Endothelial cell of umbilical vein (primary cell): ENCODE data around the gene SRPK2. TPM values are rescaled to one million over a fixed set of nuclear protein-coding genes. Genes with fewer than 3 reads are reported as not detected.

Source experiments
- BruUV-seq: library from RNA; stranded (reverse); fragments of 400-500 nt; replicated peaks from 2 replicates; lab custom pipeline; 2021; lab: Mats Ljungman, UMichigan
- CTCF ChIA-PET: fragments of 300-600, 350-600 bp; sonication (Branson Sonifier 250); formaldehyde crosslinking; loops from one replicate; lab custom pipeline; 2021; ENCODE audit warnings: antibody characterized with exemption, inconsistent platforms; lab: Charles Lee
- POLR2A ChIA-PET: fragments of 300-600, 350-600 bp; sonication (Branson Sonifier 250); formaldehyde crosslinking; loops from one replicate; lab custom pipeline; 2021; ENCODE audit warnings: antibody characterized with exemption, inconsistent platforms; lab: Charles Lee
- DNase-seq: peaks from one replicate; pipeline ENCODE4 v3.0.0-alpha.2; 2011; ENCODE audit warnings: low read depth, low spot score
- FAIRE-seq: peaks from 2 replicates; lab custom pipeline; 2011; peaks lifted over from hg19 to GRCh38; lab: Jason Lieb, UNC
- H2AFZ ChIP-seq: 2 replicates; pipeline ENCODE4 v1.6.0; 2012; ENCODE audit warnings: low read depth, low read length, control low read depth, inconsistent platforms
- H3K27ac ChIP-seq: 2 replicates; pipeline ENCODE4 v1.5.1; 2011; ENCODE audit warnings: low read depth, mild to moderate bottlenecking, control low read depth, low read length, moderate library complexity; ENCODE audit not compliant: insufficient read depth
- H3K27me3 ChIP-seq, 2 experiments: 2 replicates each; pipeline versions ENCODE4 v1.6.0 to v1.6.1; 2011; ENCODE audit warnings: low read length in 2 of 2, mixed read lengths in 1 of 2; ENCODE audit not compliant: control insufficient read depth in 2 of 2, insufficient read depth in 2 of 2
- H3K36me3 ChIP-seq, 2 experiments: 2 replicates in 1 of 2; 3 replicates in 1 of 2; pipeline ENCODE4 v1.5.1; 2011; ENCODE audit warnings: low read length in 2 of 2, mild to moderate bottlenecking in 1 of 2, moderate library complexity in 1 of 2; ENCODE audit not compliant: control insufficient read depth in 2 of 2, insufficient read depth in 2 of 2; ENCODE audit errors: extremely low read depth in 1 of 2
- H3K4me1 ChIP-seq: 3 replicates; pipeline ENCODE4 v1.5.1; 2011; ENCODE audit warnings: mild to moderate bottlenecking, low read length; ENCODE audit not compliant: control insufficient read depth, insufficient read depth; ENCODE audit errors: extremely low read depth
- H3K4me2 ChIP-seq: 2 replicates; pipeline ENCODE4 v1.6.1; 2011; ENCODE audit warnings: low read length, control low read depth, mixed read lengths; ENCODE audit not compliant: insufficient read depth
- H3K4me3 ChIP-seq, 3 experiments: fragments of 200-600 bp in 1 of 3; sonication (generic), shearing (Covaris generic) in 1 of 3; replicated peaks in 1 of 3; 2 replicates each; pipeline ENCODE4 v1.5.1; 2011 to 2016; ENCODE audit warnings: control low read depth in 3 of 3, low read length in 3 of 3, mild to moderate bottlenecking in 2 of 3, inconsistent platforms in 1 of 3, low read depth in 1 of 3, moderate library complexity in 1 of 3; ENCODE audit not compliant: insufficient read depth in 1 of 3
- H3K79me2 ChIP-seq: 2 replicates; pipeline ENCODE4 v1.6.0; 2012; ENCODE audit warnings: low read length, inconsistent platforms; ENCODE audit not compliant: control insufficient read depth, insufficient read depth
- H3K9ac ChIP-seq: replicated peaks from 2 replicates; pipeline ENCODE3; 2011; ENCODE audit warnings: low read length, control low read depth; ENCODE audit not compliant: insufficient read depth; ENCODE audit errors: extremely low read depth
- H3K9me1 ChIP-seq: replicated peaks from 3 replicates; pipeline ENCODE4 v1.6.0; 2011; ENCODE audit warnings: mild to moderate bottlenecking, low read length; ENCODE audit not compliant: control insufficient read depth, insufficient read depth; ENCODE audit errors: extremely low read depth
- H3K9me3 ChIP-seq: replicated peaks from 2 replicates; pipeline ENCODE4 v1.5.1; 2012; ENCODE audit warnings: low read length, inconsistent platforms; ENCODE audit not compliant: control insufficient read depth, insufficient read depth
- H4K20me1 ChIP-seq: replicated peaks from 2 replicates; pipeline ENCODE3; 2011; ENCODE audit warnings: mild to moderate bottlenecking, low read length; ENCODE audit not compliant: control insufficient read depth, insufficient read depth; ENCODE audit errors: extremely low read depth
- CTCF ChIP-seq, 2 donors: IDR thresholded peaks; 1 replicate in 1 of 2; 2 replicates in 1 of 2; pipeline ENCODE4 v1.5.1; 2011; ENCODE audit warnings: low read length in 2 of 2, mild to moderate bottlenecking in 2 of 2, moderate library complexity in 2 of 2, control low read depth in 1 of 2, inconsistent platforms in 1 of 2, low read depth in 1 of 2; ENCODE audit not compliant: insufficient read depth in 1 of 2; ENCODE audit errors: extremely low read depth in 1 of 2
- EZH2 ChIP-seq: IDR thresholded peaks from 2 replicates; pipeline ENCODE4 v1.6.1; 2012; ENCODE audit warnings: borderline replicate concordance, low read depth, mild to moderate bottlenecking, moderate library complexity, low read length, inconsistent platforms; ENCODE audit not compliant: severe bottlenecking
- FOS ChIP-seq: IDR thresholded peaks from 2 replicates; pipeline ENCODE4 v1.6.1; 2011; ENCODE audit warnings: mild to moderate bottlenecking, low read length, moderate library complexity, borderline replicate concordance; ENCODE audit not compliant: insufficient read depth
- GATA2 ChIP-seq: IDR thresholded peaks from 2 replicates; pipeline ENCODE4 v1.7.0; 2011; ENCODE audit warnings: low read depth, mild to moderate bottlenecking, moderate library complexity, mixed read lengths, low read length; ENCODE audit not compliant: insufficient read length, insufficient read depth
- JUN ChIP-seq: IDR thresholded peaks from 2 replicates; pipeline ENCODE4 v1.6.1; 2011; ENCODE audit warnings: borderline replicate concordance, low read depth; ENCODE audit not compliant: insufficient read length, insufficient read depth
- MYC ChIP-seq: IDR thresholded peaks from one replicate; pipeline ENCODE4 v1.6.1; 2011; ENCODE audit warnings: mild to moderate bottlenecking, low read depth, low read length
- dilution Hi-C: fragments of 300-500 bp; cut with MboI; formaldehyde crosslinking; loops from one replicate; pipeline ENCODE4 v1.15.0; 2019; ENCODE audit warnings: low sequenced_read_pairs; ENCODE audit not compliant: extremely low pct_ligation_motif_present
- intact Hi-C: fragments of 100-400 bp; cut with micrococcal nuclease; formaldehyde crosslinking; loops from one replicate; pipeline ENCODE4 v1.10.0; 2022
- polyA plus RNA-seq, 4 experiments: library from polyadenylated mRNA; depleted of rRNA in 3 of 4; stranded (reverse) in 3 of 4; unstranded in 1 of 4; fragments of >200 nt; gene quantifications; 2 replicates each; pipeline versions ENCODE4 v1.2.1 to v1.2.3, GENCODE V29; 2011 to 2012; ENCODE audit warnings: missing spikeins in 1 of 4
- total RNA-seq: library from RNA; stranded (reverse); gene quantifications from 2 replicates; pipeline ENCODE4 v1.2.3, GENCODE V29; 2021

Gene SRPK2
- total and polyA plus RNA-seq, 2 donors (not counting 3 experiments of a cell fraction or from before 2014, with no cell fraction given), result 13.4 to 55.2 TPM

GRCh38 chr7:105377903-105378302 is 10.8 kb downstream of the SRPK2 start:
- no TSS peak for BruUV-seq
- Histone ChIP-seq H3K4me1 (peaks cover 15% of the 10 kb centered on the region), H3K79me2 (peaks cover 86% of the 10 kb centered on the region), H3K36me3 (no peaks in the 10 kb centered on the region), H3K27me3 (no peaks in the 10 kb centered on the region), H3K4me2 (no peak overlapping the region), H2AFZ (no peak overlapping the region), H3K9ac (no peak overlapping the region), H3K9me3 (no peaks in the 10 kb centered on the region), H3K27ac (no peak overlapping the region), H3K4me3 (no peak overlapping the region), H3K9me1 (no peaks in the 10 kb centered on the region), H4K20me1 (peaks cover 6% of the 10 kb centered on the region)
- no peak for DNase-seq
- CTCF ChIA-PET, result interaction anchor here (1.3 kb wide), 1 partner anchor 22 kb away, joined by 3 read pairs; no protein-coding TSS in a partner anchor
- intact Hi-C loops, result no loop called here
- no peak for TF ChIP-seq MYC
- TF ChIP-seq GATA2, result no peak
- TF ChIP-seq CTCF (IDR thresholded peaks at IDR 0.05; ENCODE audit: extremely low read depth in 1 of 2, insufficient read depth in 1 of 2, low read depth in 1 of 2, low read length in 2 of 2), result no peak
- no peak for TF ChIP-seq FOS
- no peak for TF ChIP-seq EZH2
- no peak for TF ChIP-seq JUN
- POLR2A ChIA-PET, result no interaction called here
- no peak for FAIRE-seq
- dilution Hi-C loops, result no loop called here
